HG03378 (cell line): ENCODE results near the gene DHRS7C.
"Not testable (repeated sequence)": the region's sequence is repeated elsewhere in the genome, so short reads cannot be mapped to it uniquely, and the experiment has no call there.

Experiments
- ATAC-seq: cut with Tn5 transposase; IDR thresholded peaks from one replicate; pipeline ENCODE4 v1.9.1; 2021; ENCODE audit warnings: mild to moderate bottlenecking, moderate library complexity; ENCODE audit not compliant: unreplicated experiment

Gene DHRS7C

DNA sequence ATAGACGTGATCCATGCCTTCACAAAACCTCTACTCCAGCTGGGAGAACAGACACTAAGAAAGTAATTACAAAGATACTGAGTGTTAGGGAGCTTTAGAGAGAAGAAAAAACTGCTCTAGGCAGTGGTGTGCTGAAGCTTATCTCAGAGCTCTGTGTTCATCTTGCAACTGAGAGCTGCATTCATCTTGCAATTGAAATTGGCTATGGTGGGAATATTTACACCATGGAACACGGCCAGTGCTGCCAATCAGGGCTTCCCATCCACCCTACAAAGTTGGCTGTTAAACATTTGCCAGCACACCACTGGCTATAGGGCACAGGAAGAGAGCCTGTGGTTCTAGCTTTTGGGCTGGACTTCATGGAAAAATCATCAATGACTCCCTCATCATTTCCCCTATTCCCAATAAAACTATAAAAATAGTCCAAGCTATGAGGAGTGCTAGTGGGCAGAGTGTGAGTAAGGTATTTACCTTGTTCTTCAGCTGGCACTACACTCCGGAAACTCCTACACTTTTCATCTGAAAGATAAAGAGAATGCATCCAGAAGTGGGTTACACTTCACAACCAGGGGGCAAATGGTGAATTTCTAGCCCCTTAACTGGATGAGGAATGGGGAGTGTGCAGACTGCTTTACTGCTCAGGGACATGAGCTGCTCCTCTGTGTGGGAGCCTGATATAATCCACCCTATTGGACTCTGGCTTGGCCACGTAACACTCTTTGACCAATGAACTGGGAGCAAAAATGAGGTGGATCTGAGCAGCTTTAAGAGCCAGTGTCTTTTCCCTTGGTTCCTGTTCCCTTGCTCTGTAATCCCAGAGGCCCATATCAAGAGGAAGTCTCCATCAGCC lies 18.9 kb upstream of the DHRS7C start:
- ATAC-seq: no peak

DNA sequence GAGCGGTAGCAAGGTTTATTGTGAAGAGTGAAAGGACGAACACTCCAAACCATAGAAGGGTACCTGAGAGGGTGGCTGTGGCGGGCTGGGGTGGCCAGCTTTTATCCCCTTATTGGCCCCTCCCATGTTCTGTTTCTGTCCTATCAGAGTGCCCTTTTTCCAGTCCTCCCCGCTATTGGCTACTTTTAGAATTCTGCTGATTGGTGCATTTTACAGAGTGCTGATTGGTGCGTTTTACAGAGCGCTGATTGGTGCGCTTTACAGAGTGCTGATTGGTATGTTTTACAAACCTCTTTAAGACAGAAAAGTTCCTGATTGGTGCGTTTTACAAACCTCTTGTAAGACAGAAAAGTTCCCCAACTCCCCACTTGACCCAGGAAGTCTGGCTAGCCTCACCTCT lies 18.0 kb upstream of the DHRS7C start:
- ATAC-seq: no peak

DNA sequence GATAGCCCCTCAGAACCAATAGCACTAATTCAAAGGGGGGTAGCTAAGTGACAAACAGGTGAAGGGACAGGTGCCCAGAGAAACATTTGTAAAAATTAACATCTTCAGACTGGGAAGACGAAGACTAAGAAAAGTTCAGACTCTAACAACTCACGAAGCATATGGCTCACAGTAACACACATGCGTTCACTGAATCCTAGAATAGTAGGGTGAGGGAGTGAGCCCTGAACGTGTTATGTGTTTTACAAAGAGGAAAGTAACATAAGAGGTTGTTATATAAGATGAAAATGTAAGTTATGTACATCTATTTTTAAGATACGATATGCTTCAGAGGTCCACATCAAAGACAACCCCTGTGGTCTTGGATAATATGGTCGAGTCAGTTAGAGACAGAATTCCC lies 15.3 kb upstream of the DHRS7C start:
- no peak for ATAC-seq

DNA sequence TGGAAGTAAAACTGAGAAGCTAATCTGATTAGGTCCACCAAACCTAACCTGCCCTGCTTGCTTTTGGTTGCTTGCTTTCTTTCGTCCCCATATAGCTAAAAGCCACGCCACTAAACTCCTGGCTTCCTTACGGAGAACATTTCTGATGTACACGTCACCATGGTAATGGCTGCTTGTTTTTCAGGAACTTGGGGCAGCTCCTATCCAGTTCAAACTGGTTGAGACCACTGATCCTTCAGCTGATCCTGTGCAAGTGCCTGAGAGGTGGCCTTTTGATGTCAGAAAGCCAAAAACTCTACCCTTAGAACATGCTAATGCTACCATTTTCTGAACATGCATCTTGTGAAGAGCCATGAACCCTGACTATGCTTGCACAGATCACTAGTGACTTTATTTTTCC lies 14.4 kb upstream of the DHRS7C start:
- ATAC-seq: no peak

DNA sequence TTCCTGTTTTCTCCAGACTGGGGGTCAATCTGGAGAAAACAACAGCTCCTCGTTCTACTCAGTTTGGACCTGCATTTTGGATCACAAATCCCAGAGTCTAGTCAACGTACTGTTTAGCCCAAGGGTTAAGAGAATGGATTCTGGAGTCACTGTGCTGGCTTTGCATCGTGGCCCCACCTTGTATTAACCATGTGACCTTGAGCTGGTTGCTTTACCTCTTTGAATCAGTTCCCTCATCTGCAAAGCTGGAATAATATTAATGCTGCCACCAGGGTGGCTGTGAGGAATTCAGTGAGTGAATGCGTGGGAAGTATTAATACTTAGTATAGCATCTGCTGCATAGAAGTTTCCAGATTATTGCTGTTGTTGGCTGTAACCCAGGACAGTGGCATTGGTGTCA lies 11.3 kb upstream of the DHRS7C start:
- ATAC-seq: no peak

DNA sequence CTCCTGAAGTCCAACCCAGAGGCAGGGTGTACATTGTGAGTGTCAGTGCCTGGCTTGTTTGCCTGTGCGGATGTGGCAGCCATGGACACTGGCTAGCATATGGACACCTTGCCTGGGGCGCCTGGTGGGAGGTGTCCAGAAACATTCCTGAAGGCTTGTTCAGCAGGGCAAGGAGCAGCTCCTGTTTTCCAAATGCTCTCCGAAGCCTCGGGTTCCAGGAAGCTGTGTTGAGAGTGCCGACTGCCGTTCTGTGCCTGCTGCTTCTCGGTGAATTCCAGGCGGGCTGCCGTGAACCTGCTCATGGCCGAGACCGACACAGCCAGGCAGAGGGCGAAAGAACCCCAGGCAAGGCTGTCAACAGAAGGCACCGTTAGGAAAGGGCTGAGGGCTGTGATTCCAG lies 10.9 kb upstream of the DHRS7C start:
- ATAC-seq: no peak

DNA sequence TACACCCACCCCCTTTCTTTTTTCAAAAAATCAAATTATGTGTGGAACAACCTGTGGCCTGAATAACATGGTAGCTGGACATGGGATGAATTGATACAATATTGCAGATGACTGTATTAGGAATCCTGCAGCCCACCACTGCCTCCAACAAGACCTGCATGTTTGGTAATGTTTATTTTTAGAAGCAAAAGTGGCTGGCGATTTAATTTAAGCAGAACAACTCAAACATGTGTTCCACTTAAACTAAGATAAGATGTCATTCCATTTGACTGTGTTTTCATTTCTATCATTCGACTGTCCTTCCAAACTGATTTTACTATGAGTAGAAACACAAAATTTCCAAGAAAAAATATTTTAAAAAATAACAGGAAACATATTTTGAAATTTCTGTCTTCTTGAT lies 10.1 kb upstream of the DHRS7C start:
- ATAC-seq: no peak

DNA sequence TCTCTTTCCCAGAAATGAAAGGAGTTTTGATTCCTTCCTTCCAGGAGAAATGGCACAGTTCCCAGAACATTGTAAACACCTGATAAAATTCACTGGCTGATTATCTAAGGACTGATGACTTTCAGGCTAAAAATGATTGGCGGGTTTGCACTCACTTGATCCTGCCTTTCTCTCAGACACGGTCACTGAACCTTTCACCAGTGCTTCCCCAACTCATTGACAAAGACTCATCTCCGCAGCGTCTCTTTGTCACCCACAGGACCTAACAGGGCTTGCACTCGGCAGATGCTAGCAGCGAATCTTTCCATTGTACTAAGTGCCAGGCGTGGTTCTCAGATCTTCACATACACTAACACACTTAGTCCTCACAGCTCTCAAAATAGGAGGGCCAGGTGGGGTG lies 7.3 kb upstream of the DHRS7C start:
- ATAC-seq: no peak

DNA sequence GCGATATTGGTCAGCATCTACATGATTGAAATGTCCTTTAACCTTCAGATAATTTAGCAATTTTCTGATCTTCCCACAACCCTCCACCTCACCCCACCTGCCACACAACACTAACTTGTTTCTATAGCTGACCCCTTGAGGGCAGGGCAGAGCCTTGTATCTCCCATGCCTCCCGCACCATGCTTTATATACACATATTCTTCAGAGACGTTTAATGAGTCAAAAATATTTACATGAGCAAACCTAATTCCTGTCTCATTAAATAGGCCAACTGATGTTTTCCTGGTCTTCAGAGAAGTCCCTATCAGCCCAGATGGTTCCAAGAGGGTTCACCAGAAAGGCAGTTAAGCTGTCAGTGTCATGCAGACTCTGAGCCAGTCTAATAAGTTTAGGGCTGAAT lies 6.6 kb upstream of the DHRS7C start:
- ATAC-seq: no peak

DNA sequence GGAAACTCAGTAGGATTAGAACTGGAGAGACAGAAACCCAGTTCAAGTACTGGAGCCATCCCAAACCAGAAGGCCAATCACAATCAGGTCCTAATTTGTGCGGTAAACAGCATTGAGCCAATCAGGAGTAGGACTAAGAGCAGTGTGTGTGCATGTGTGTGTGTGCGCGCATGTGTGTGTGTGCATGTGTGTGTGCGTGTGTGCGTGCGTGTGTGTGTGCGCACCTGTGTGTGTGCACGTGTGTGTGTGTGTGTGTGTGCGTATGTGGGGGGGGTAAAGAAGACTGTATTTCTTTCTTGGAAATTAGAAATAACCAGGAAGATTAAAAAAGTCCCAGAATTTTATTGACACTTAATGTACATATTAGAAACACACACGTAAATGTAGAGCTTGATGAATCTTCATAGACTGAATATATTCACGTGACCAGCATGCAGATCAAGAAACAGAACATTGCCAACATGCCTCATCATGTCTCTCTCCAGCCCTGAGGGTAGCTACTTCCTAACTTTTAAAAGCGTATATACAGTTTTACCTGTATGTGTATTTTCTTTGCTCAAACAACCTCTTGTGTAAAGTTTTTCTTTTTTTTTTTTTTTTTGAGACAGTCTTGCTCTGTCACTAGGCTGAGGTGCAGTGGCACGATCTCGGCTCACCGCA lies 919 bp upstream of the DHRS7C start:
- ATAC-seq: no peak

DNA sequence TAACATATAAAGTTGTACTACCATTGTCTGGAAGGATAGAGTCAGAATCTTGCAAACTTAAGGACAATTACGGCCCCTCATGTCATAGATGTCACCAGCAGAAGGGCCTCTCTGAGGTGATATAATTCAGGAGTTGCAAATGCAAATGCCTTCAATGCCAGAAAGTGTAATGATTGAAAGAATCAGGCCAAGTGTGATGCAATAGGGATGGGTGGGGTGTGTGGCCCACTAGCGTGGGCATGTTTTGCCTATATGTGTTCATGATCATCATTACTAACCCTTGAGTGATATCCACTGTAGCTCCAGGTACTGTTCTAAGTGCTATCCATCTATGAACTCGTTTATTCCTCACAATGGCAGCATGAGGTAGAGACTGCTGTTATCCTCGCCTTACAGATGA lies 1.1 kb downstream of the DHRS7C start:
- no peak for ATAC-seq

DNA sequence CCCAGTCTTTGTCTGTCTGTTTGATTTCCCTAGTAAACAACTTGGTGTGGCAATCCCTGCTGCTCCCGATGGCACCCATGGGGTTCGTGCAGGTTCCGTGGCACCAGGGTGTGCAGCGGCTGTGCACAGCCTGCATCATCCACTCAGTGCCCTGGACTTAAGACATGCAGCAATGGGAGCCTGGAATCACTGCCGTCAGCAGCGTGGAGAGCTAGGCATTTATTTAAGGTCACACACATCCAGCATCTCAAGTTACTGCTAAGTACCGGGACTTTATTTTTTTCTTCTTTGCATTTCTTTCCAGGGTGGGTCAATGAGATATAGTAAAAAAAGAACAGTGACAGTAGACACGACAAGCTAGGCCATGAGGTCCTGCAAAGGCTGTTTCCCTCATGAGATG lies 2.8 kb downstream of the DHRS7C start:
- ATAC-seq: no peak

DNA sequence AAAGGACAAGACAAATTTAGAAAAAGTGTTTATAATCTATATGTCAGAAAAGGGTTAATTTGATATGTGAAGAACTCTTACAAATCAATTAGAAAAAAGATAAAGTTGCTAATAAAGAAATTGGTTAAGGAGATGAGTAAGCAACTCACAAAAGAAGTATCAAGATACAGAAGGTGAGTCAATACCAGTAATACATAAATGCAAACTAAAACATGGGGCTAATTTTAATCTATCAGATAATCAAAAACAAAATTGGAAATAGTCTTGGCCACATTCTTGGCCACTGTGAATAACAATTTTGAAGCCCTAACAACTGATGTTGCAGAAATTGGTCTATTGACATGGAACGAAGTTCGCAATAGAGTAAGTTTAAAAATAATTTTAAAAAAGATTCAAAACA lies 6.8 kb downstream of the DHRS7C start:
- no peak for ATAC-seq

DNA sequence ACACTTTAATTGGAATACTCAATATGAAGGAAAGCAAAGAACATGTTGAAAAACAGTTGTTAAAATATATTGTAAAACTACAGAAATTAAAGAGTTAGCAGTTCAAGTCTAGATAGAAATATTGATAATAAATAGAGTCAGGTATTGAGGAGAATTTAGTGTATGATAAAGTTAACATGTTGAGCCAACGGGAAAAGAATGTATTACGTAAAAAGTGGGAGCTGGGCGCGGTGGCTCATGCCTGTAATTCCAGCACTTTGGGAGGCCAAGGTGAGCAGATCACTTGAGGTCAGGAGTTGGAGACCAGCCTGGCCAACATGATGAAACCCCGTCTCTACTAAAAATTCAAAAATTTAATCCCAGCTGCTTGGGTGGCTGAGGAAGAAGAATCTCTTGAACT lies 7.9 kb downstream of the DHRS7C start:
- not testable (repeated sequence) for ATAC-seq

DNA sequence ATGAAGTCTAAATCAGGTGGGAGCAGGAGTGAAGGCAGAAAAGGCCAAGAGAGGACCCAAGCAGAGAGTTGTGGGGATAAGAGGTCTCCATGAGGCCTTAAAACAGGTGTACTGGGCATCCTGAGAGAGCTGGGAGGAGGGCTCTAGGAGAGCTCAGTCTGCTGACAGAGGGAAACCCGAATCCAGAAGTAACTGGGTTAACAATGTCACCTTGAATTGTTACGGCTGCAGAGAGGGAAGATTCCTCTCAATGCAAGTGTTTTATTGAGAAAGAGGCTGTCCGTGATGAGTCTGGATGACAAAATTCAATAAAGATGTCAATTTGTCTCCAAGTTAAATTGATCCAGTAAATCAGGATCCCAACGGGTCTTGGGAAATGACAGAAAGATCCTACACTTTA lies 8.3 kb downstream of the DHRS7C start:
- ATAC-seq: no peak

DNA sequence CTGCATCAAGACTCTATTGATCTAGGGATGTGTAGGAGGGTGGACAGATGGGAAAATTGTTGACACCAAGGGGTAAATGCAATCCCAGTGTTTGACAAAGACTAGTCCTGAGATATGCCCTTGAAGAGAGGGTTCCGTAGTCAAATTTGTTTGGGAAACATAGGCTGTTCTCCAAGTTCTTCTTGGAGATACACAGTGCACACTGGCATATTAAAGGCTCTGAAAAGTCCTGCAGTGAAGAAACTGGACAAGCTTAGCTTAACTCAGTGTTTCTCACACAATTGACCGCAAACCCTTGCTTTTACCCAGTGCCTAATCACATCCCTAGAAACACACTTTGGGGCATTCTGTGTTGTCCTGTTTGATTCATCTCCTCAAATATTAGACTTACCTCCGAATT lies 10.8 kb downstream of the DHRS7C start:
- ATAC-seq: no peak

DNA sequence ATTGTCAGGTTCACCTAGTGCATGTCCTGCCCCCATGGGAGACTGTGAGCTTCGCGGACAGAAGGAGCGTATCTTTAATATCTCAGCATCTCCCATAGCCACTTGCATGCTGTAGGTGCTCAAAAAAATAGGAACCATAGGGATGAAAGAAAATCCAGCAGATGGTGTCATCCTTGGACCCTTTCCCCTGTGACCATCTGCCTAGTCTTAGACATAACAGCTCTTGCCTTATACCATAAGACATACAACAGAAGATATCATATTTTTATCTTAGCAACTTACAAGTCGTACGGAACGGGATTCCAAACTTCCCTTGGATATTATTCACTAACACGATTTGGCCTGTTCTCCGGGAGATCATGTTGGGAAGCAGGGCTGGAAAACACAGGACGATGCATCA lies 14.5 kb downstream of the DHRS7C start:
- no peak for ATAC-seq

DNA sequence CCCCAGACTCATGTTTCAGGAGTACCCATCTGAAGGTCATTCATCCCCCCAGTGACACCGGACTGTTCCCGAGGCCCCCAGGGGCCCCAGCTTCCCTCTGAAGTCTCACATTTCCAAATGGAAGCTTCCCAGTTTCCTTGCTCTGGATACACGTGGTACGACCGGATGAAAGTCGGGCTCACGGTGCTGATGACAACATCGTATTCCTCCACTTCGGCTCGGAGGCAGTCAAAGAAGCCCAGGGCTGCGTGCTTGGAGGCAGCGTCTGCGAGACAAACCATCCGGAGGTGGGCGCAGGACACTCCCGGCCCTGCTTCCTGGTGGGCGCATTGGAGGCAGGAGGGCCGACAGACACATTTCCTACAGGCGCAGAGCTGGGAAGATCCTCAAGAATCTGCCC lies 18.7 kb downstream of the DHRS7C start:
- no peak for ATAC-seq

DNA sequence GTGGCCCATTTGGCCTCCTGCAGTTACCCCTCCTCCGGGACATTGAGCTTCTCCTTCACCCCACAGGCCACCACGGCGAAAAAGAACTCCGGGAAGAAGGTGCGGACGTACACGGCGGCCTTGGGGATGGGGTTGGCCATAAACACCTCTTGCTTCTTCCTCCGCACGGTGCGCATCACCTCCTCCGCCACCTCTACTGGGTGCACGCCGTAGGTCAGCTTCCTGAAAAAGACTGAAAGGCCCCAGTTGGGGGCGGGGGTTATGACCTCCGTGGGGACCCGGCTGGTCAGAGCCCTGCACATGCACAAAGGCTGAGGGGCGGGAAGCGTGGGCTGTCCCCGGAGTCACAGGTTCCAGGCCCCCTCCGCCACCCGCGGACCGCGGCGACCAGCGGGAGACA lies 19.9 kb downstream of the DHRS7C start:
- ATAC-seq: no peak

DNA sequence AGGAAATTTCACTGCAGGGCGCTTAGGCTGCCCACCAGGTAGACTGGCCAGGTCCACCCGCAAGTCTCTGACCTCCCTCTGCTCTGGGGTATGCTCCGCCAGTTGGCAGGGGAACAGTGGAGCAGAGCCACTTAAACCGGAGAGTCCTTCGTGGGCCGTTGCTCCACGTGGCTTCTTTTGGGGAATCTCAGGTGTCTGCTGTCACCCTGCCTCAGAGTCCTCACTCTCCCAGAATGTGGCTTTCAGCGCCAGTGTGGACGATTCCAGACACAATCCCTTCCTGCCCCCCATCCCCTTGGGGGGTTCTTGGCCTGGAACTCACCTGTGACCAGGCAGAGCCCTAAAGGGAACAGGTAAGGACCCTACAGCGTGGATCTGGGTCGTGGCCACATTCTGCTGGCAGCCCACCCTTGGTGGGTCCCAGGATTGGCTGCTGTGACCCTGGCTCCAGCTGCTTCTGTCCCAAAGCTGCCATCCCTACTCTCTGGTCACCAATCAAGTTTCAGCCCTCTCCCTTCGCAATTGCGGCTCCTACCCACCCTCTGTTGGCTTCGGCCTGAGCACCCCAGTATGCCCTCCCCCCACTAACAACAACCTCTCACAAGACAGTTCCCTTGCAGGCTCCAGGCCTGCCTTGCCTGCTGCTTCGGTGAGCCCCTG lies 22.2 kb downstream of the DHRS7C start:
- ATAC-seq: no peak

DNA sequence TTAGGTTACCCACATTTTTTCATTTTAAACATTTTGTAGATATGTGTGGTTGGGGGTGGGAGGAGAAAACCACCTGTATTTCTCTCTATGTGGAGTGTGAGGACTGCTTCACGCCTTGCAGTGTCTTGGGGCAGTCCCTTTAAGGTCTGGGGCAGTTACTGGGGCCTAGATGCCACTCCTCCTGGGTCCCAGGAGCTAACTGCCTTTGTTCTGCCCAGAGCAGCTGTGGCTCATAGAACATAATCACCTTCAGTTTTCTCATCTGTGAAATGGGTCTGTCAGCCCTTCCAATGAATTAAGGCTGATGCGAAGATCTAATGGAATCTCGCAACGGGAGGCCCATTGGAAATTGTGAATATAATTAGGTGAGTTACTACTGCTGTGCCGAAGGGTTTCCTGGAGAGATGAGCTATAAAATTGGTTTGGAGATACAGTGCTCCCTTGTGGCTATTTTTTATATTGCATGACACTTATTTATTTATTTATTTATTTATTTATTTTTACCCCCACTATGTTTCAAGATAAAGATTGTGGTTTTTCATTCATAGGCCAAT lies 22.9 kb downstream of the DHRS7C start:
- ATAC-seq: no peak

DNA sequence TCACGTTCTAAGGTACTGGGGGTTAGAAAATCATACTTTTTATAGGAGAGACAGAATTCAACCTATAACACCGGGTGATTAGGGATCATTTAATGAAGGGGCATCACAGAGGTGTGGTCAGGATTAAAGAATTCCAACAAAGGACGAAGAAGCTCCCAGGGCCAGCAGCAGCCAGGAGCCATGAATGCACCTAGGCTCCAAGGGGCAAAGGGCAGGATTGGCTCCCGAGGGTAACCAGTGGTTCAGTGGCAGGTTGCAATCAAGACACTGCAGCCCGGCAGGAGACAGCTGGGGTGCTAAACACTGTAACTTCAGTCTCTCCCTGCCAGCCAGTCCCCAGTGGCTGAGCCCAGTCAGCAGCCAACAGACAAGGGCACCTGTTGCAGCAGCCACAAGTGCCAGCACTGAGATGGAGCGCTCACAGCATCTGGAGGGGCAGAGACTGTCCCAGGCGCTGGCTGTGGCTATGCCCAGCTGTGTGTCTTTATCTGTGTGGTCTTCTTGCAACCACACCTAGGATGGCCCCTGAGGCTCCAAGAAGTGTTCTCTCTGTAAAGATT lies 23.9 kb downstream of the DHRS7C start:
- no peak for ATAC-seq
